G401.6 (cell line): Measurements from ENCODE around the gene PTPRO.

Experiments used
- FAIRE-seq: peaks from 2 replicates; lab custom pipeline; 2012; peaks lifted over from hg19 to GRCh38; lab: Jason Lieb, UNC

The PTPRO gene

DNA sequence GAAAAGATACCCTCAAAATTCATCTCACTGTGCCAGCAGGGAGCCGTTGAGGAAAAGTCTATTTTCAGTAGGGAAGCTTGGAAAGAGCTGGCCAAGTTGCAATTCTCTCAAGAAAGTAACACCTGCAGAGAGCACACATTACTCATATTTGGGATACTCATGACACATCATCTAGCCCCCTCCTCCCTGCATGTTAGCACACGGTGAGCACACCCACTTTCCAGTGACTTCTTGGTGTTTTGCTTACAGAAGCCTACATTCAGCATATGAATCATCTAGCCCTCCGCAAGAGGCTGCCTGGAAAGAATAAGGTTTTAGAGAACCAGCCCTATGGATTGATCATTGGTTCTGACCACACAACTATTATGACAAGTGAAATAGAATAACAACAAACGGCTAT, 124.5 kb downstream of the PTPRO start:
- no peak for FAIRE-seq

DNA sequence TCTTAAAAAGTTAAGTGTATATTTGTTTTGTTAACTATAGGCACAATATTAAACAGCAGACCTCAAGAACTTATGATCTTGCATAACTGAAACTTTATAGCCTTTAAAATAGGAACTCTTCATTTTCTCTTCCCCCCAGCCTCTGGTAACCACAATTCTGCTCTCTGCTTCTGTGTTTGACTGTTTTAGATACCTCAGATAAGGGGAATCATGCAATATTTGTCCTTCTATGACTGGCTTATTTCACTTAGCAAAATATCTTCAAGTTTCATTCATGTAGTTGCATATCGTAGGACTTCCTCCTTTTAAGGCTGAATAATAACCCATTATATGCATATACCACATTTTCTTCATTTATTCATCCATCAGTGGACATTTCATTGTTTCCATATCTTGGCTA, 131.3 kb downstream of the PTPRO start:
- FAIRE-seq: no peak

DNA sequence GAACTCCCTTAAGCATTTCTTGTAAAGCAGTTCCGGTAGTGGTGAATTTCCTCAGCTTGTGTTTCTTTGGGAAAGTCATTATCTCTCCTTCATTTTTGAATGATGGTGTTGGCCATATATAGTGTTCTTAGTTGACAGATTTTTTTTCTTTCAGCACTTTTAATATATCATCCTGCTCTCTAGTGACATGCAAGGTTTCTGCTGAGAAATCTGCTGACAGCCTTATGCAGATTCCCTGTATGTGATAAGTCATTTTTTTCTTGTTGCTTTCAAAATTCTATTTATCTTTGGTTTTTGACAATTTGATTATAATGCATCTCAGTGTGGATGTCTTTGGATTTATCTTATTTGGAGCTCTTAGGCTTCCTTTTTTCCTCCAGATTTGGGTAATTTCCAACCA, 135.7 kb downstream of the PTPRO start:
- FAIRE-seq: no peak

DNA sequence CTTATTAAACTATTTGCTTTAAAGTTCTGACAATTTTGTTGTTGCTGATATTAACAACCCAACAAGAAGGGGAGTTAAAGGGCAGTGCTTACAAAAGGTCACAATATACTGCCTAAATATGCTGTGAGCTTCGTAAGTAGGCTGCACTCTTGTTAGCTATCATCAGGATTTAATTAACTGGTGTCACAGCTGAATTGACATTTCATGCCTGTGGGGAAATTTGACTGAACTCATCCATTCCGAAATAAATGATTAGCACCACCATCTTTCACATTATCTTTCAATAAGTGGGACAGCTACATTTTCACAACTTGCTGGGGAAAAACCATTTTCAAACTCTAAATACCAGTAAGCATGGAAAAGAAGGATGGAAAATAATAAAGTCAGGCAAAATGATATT, 146.6 kb downstream of the PTPRO start:
- no peak for FAIRE-seq

DNA sequence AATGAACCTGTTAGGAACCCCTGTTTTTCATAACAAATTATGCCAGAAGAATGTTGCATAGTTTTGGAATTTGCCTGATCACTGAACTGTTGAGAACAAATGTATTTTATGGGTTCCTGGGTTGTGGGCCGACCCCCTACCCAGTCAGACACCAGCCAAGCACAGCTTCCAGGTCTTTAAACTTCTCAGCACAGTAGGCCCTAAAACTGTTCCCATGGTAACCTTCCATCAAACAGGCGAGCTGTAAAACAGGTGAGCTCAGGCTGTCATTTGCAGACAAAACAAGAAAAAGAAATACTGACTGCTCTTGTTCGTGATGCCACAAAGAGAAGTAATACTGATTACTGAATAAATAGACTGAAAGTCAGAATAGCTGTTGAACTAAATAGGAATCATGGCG, 147.0 kb downstream of the PTPRO start:
- no peak for FAIRE-seq

DNA sequence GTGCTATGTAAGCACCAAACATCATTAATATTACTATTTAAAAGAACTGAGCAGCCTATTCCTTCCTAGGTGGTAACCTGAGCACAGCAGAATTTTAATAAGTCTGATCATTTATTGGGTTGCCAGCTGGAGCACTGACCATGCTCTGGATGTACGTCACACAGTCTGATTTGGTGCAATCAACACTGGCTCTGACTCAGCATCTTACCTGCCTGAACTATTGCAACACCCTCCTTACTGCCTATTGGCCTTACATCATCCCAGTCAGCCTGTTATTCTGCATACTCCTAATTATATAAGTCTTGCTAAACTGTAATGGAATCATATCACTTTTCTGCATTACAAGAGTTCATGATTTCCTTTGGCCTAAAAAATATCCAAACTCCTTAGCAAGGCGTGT, 149.7 kb downstream of the PTPRO start:
- no peak for FAIRE-seq

DNA sequence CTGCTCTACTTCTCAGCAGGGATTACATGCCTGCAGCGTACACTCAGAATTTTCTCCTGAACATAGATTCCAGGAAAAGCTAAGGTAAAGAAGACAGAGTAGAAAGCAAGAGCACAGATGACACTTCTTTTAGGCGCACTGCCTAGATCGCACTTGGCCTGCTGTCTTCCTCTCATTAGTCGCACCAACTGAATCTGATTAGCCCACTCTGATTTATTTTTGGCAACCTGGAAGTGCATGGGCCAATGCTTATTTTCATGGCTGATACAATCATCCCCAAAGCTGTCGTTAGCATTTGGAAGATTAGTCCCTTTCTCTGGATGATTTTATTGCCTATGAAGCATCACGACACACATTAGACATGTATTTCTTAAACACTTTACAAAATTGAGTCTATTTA, 152.5 kb downstream of the PTPRO start:
- FAIRE-seq: no peak

DNA sequence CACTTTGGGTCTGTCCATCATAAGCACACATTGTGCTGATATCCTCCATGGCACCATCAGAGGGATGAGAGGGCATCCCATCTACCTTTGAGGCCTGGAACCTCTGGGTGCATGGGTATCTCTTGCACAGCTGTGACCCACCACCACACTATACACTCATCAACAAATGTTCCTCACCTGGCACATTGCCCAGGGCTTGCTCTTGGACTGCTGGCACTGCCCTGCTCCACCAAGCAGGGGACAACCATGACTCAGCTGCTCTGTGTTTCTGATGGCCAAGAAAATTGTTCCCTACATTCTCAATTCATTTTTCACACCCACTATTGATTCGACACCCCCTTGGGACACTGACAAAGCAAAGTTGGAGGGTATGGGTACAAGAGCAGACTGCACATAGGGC, 155.5 kb downstream of the PTPRO start:
- no peak for FAIRE-seq

DNA sequence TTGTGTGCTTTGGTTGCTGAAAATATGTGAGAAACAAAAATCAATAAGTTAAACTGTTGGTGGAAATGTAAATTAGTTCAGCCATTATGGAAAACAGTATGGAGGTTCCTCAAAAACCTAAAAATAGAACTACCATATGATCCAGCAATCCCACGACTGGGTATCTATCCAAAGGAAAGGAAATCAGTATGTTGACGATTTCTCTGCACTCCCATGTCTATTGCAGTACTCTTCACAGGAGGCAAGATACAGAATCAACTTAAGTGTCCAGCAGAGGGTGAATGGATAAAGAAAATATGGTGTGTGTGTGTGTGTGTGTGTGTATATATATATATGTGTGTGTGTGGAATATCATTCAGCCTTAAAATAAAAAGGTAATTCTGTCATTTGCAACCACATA, 159.5 kb downstream of the PTPRO start:
- no peak for FAIRE-seq

DNA sequence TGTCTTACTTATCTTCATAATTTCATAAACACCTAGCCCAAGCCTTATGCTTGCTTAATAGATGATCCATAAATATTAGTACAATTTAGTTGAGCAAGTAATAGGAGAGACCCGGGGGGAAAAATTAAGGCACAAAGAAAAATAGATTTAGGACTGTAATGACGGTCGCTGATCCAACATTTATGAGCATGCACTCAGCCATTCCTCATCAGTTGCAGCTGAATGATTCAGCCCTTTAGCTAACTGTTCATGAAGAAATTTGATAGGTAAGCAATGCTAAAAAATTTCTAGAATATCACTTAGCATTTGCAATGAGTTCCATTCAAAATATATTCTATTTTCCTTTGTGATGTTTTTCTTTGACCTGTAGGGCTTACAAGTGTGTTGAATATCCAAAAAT, 163.2 kb downstream of the PTPRO start:
- no peak for FAIRE-seq

DNA sequence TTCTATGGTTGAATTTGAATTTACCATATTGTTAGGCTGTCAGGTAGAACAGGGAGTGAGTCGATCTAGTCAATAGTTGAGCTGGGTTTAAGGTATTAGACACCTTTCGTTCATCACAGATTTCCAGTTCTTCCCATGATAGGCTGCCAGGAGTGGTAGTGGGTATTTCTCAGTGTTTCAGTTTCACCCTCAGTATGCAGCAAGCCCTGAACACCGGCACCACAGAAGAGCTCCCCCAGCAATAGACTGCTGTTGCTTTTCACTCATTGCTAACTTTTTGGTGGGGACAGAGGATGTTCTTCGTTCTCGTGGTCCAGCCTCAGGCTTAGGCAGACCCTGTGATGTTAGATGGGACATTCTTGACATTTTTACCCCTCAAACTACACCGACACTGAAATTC, 164.6 kb downstream of the PTPRO start:
- FAIRE-seq: no peak

DNA sequence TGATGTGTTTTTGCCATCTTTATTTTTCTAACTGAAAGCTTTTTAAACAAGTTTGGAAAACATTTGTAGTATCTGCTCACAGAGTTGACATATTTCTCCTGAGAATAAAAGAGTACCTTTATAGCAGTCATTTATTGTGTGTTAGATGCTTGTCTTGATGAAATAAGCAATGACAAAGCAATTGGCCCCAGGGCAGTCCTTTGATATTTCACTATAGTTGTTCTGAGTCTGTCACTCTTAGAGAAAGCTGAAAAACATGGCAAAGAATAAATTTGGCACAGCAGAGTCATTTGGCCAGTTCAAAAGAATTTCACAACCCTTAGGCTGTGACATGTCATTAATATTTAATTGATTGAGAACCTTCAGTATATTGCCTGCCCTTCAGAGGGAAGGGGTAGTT, 166.2 kb downstream of the PTPRO start:
- no peak for FAIRE-seq

DNA sequence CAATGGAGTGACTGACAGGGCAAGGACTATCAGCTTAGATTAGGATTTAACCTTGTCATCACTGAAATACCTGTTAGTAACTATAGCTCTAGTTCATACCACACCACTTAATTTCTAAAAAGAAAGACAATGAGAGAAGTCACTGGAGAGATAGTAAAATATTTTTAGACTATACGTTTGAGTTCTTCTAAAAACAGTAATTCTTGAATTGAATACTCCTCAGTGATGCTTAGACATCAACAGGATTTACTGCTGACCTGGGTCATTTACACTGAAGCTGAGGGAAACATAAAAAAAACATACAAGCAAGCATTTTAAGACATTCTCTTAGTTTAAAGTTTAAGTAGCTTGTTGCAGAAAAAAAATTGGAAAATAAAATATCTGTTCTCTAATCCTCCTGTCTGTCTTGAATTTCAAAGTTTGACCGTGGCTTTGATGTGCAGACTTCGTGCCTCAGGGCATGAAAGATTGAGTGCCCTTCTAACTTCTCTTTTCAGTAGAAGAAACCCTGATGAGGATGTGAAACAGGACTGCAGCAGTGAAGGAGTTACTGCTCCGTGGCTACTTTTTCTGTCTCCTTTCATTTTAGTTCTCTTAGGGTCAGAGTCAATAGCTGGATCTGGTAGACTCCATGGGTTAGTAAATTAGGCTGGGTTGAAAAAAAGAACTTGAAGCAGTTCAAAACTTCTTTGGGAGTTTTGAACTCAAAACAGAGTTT, 172.2 kb downstream of the PTPRO start:
- FAIRE-seq: no peak

DNA sequence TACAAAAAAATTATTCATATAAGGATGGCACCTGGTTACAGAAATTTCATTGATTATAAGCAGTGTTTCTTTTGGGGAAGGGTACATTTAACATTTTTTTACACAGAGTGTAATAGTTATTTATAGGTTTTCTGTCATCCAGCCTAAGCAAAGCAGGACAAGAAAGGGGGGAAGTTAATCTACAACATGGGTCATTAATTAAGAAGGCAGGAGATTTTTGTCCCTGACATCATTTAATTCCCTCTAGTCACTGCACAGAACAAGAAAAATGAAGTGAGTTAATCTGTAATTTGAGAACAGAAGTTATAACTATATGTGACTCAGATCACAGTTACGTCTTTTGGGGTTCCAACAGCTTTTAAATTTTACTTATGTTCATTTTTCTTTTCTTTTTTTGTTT, 173.4 kb downstream of the PTPRO start:
- no peak for FAIRE-seq

DNA sequence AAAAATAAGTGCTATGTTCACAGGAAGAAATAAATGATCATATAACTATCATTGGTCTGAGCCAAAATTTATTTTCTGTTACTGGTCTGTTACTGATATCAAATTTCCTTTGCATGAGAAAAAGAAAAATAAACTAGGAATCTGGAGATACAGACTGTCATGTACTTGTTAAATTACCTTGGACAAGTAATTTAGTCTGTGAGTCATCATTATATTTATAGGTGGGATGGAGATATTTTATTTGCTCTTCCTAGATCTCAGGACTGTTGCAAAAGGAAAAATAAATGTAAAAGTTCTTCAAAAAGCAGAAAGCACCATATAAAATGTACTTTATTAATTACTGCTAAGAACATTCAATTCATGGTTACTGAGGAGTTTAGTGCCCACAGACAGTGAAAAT, 174.4 kb downstream of the PTPRO start:
- no peak for FAIRE-seq

DNA sequence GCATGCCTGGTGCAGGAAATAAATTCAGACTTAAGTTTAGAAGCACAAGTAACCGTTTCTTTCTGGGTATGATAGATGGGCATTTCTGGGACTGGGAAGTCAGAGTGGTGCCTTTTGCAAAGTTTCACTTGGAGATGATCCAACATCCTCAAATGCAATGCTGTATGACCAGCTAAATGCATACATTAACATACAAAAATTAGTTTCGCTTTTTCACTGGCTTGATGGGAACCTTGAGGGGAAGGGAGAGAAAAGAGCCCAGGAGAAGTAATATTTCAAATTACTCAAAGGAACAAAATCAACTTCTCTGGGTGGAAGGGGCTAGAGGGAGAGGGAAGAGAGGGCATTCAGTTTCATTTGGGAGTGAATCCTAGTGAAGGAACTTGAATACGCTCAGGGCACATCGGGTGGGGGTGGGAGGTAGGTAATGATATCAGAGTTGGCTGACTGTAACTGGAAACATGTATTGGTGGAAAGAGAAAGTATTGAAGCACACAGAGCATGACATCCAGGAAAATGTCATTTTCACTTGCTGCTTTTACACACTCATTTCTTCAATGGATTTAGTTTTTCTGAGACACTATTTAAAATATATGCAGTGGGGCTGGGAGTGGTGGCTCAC, 175.5 kb downstream of the PTPRO start:
- FAIRE-seq: no peak

DNA sequence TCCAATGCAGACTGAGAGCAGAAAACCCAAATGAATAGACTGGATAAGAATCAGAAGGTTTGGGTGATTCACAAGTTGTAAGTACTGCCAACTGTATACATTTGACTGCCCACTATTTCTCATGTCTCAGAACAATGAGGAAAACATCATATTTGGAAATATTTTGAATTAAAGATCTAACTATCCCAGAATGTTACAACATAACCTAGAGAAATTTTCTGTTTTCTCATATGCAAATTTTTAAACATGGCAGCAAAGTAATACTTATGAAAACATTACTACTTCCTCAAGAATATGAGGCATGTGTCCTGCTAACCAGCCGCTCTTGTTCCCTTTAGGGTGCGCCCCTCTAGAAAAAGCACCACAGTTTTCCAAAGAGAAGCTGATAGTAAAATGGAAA, 179.9 kb downstream of the PTPRO start:
- FAIRE-seq: no peak

DNA sequence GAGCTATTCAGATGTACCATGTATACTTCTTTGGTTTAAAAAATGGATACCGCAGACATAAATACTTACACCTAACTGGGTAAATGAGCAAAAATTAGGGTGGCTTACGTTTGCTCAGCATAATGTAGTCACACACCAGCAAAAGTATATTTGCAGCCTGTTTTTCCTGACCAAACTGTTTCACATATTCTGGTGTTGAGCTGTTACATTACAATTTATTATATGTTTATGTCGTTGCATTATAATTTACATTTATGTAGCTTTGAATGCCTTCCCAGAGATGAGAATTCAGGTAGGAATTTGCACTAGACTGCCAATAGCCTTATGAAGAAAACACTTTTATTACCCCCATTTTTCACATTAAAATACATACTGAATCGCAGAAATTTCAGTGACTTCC, 183.3 kb downstream of the PTPRO start:
- no peak for FAIRE-seq

DNA sequence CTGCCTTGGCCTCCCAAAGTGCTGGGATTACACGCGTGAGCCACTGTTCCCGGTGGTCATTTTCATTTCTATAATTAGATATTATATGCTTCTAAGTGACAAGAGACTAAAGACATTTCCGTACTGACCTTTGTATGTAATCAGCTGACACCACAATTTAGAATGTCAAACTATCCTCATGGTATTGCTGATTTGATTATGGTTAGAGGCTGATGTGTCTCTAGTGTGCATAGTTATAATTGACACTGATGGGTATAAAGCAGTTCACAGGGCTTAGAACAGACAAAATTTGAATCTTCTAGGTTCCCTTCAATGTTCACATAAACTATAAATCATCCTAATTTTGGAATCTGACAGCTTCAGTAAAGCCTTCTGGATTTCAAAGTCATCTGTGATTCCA, 192.7 kb downstream of the PTPRO start:
- no peak for FAIRE-seq

DNA sequence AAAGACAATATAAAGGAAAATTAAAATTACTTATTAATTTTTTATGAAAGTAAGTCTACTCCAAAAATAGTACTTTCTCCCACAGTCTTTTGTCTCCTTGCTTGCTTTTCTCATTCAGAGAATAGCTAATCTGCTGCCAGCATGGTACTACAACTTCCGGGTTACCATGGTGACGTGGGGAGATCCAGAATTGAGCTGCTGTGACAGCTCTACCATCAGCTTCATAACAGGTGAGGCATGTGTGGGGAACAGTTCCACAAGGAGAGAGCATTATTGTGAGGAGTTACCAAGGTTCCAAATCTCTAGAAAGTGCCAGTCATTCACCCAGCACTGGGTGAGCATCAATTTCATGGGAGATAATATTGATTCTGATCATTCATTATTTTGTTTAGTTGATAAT, 197.8 kb downstream of the PTPRO start:
- FAIRE-seq: no peak

DNA sequence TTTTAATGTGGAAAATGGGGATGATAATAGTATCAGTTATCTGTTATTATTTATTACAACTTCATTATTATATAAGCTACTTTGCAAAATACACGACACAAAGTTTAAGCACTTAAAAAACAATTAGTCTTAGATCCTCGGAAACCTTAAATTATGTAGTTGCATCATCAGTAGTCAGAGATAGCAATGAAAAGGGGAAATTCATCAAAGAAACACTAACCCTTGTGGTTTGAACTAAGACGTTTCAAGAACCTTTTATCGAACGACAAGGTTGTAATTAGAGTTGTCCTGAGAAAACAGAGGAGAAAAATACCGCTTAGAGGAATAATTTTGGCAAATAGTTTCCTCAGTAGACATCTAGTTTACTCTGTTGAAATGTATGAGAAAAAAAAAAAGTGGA, 198.5 kb downstream of the PTPRO start:
- FAIRE-seq: no peak

DNA sequence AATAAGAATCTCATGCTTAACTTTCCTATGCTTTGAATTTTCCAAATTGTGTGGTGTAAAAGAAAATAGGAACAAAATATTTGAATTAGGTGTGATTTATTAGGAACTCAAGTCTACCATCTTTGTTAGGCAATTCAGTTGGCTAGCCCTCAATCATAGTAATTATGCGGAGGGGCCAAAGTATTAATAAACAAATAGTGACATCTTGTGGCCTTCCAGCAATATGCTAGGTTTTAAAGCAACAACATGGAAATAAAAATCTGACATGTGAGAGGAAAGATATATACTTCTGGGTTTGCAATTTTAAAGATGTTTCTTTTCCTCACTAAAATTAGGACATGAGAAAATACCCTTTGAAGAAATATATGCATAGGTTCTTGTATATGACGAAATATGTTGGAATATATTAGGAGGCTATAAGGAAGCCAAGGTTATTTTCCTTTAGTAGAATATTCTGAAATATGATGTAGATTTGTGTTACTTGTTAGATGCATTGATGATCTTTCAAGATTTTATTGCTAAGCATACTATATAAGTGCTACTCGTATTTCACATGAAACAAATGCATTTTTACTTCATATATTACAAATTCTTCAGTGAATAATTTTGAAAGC, 200.4 kb downstream of the PTPRO start:
- FAIRE-seq: peak; percentile 86

DNA sequence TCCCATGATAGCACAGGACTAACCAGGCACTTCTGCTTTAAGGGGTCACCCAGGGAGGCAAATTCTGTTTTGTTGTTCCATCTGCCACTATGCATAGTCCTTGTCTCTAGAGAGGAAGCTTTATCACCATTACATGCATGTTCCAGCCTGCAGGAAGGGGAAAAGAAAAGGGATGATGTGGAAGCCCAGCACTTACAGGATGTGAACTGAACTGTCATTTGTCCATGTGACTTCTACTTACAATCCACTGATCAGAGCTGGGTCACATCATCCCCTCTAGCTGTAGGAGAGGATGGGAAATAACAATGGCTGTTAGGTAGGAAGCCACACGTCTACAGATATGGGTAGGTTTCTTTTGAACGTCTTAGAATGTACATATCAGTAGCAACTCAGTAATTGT, 203.1 kb downstream of the PTPRO start:
- FAIRE-seq: no peak

DNA sequence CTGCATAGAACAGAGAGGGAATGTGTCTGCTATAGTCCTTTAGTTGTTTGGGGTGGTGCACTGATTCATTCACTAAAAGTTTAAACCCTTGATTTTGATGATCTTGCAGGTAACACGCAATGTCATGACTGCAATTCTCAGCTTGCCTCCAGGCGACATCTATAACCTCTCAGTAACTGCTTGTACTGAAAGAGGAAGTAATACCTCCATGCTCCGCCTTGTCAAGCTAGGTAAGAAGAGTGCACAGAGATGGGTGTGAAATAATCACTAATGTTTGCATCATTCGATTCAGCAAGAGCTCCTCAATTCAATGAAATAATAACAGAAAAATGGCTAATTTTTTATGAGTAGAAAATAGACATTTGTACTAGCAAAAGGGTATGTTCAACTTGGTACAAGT, 203.7 kb downstream of the PTPRO start:
- FAIRE-seq: no peak
